GM23338 (cell line): ENCODE results near the gene FHIT. TPM values are rescaled to one million over a fixed set of nuclear protein-coding genes. Genes with fewer than 3 reads are reported as not detected.

Source experiments
- ATAC-seq: fragments of 200-7000 bp; cut with Tn5 transposase; 3 replicates; pipeline ENCODE4 v1.9.1; 2020
- DNase-seq: peaks from one replicate; pipeline ENCODE4 v3.0.0-alpha.2; 2015; ENCODE audit warnings: low spot score
- H2AFZ ChIP-seq: fragments of 200-600 bp; sonication (generic); 2 replicates; pipeline ENCODE4 v1.8.0; 2016; ENCODE audit warnings: antibody characterized with exemption, mild to moderate bottlenecking, moderate library complexity
- H3F3A ChIP-seq: fragments of 200-600 bp; sonication (generic); replicated peaks from 2 replicates; pipeline ENCODE4 v1.8.0; 2017; ENCODE audit warnings: antibody characterized with exemption, mixed run types, low read depth
- H3K27ac ChIP-seq: fragments of 200-600 bp; sonication (generic); 2 replicates; pipeline ENCODE4 v1.6.1; 2016; ENCODE audit warnings: low read depth
- H3K27me3 ChIP-seq: fragments of 200-600 bp; sonication (generic); 2 replicates; pipeline ENCODE4 v1.8.0; 2016; ENCODE audit warnings: mild to moderate bottlenecking, mixed run types, moderate library complexity; ENCODE audit not compliant: insufficient read depth
- H3K36me3 ChIP-seq: fragments of 200-600 bp; sonication (generic); 2 replicates; pipeline ENCODE4 v1.8.0; 2016; ENCODE audit warnings: mild to moderate bottlenecking; ENCODE audit not compliant: insufficient read depth
- H3K4me1 ChIP-seq: fragments of 200-600 bp; sonication (generic); 2 replicates; pipeline ENCODE4 v1.8.0; 2016; ENCODE audit warnings: mild to moderate bottlenecking, moderate library complexity; ENCODE audit not compliant: insufficient read depth
- H3K4me2 ChIP-seq: fragments of 200-600 bp; sonication (generic); 2 replicates; pipeline ENCODE4 v1.7.1; 2017; ENCODE audit warnings: mixed run types
- H3K4me3 ChIP-seq: fragments of 200-600 bp; sonication (generic); 2 replicates; pipeline ENCODE4 v1.6.1; 2016; ENCODE audit warnings: mixed run types
- H3K79me2 ChIP-seq: fragments of 200-600 bp; sonication (generic); replicated peaks from 2 replicates; pipeline ENCODE4 v1.8.0; 2017; ENCODE audit warnings: mild to moderate bottlenecking; ENCODE audit not compliant: insufficient read depth
- H3K9me2 ChIP-seq: fragments of 200-600 bp; sonication (generic); 2 replicates; pipeline ENCODE4 v1.8.0; 2017; ENCODE audit not compliant: insufficient read depth
- H4K20me1 ChIP-seq: fragments of 200-600 bp; sonication (generic); replicated peaks from 2 replicates; pipeline ENCODE4 v1.8.0; 2017; ENCODE audit warnings: mild to moderate bottlenecking; ENCODE audit not compliant: insufficient read depth
- H3K27ac Mint-ChIP-seq: 2 replicates; pipeline ENCODE4 v1.8.0; 2020; ENCODE audit warnings: inconsistent platforms, mild to moderate bottlenecking, moderate library complexity, mixed read lengths
- H3K27me3 Mint-ChIP-seq: 3 replicates; pipeline ENCODE4 v1.8.0; 2022; ENCODE audit warnings: low read depth, mild to moderate bottlenecking, moderate library complexity, mixed read lengths, inconsistent platforms; ENCODE audit not compliant: insufficient read depth, poor library complexity
- H3K36me3 Mint-ChIP-seq: 3 replicates; pipeline ENCODE4 v1.8.0; 2021; ENCODE audit warnings: low read depth, mild to moderate bottlenecking, inconsistent platforms, moderate library complexity, mixed read lengths
- H3K4me1 Mint-ChIP-seq: 3 replicates; pipeline ENCODE4 v1.8.0; 2020; ENCODE audit warnings: mild to moderate bottlenecking, inconsistent platforms, mixed read lengths
- H3K4me3 Mint-ChIP-seq: 3 replicates; pipeline ENCODE4 v1.8.0; 2021; ENCODE audit warnings: moderate library complexity, mild to moderate bottlenecking, inconsistent platforms, mixed read lengths
- H3K9me3 Mint-ChIP-seq: 3 replicates; pipeline ENCODE4 v1.8.0; 2020; ENCODE audit warnings: moderate library complexity, mild to moderate bottlenecking, inconsistent platforms, mixed read lengths
- CREB1 ChIP-seq: fragments of 250-450 bp; sonication (Bioruptor Pico); IDR thresholded peaks from 2 replicates; pipeline ENCODE4 v1.5.0; 2020; ENCODE audit warnings: low read depth, mild to moderate bottlenecking, moderate library complexity
- EZH2phosphoT487 ChIP-seq: fragments of 200-600 bp; sonication (generic); IDR thresholded peaks from one replicate; pipeline ENCODE4 v1.8.1; 2018; ENCODE audit warnings: antibody characterized with exemption; ENCODE audit not compliant: unreplicated experiment
- JUNB ChIP-seq: IDR thresholded peaks from one replicate; pipeline ENCODE4 v1.6.1; 2016; ENCODE audit warnings: antibody characterized with exemption; ENCODE audit not compliant: unreplicated experiment
- POLR2AphosphoS5 ChIP-seq: IDR thresholded peaks from 2 replicates; pipeline ENCODE4 v1.6.1; 2016; ENCODE audit warnings: antibody characterized with exemption, low read depth
- STAT1 ChIP-seq: IDR thresholded peaks from one replicate; pipeline ENCODE4 v1.6.1; 2016; ENCODE audit warnings: antibody characterized with exemption; ENCODE audit not compliant: unreplicated experiment
- ZNF114 ChIP-seq: fragments of 250-450 bp; sonication (Bioruptor Pico); IDR thresholded peaks from 2 replicates; pipeline ENCODE4 v1.5.0; 2020; ENCODE audit warnings: mild to moderate bottlenecking, moderate library complexity
- ZNF462 ChIP-seq: fragments of 250-450 bp; sonication (Bioruptor Pico); IDR thresholded peaks from 2 replicates; pipeline ENCODE4 v1.5.0; 2020; ENCODE audit warnings: mild to moderate bottlenecking, moderate library complexity
- polyA plus RNA-seq: library from polyadenylated mRNA; unstranded; fragments of >200 nt; fragmentation: Nextera tagmentation; extraction: Ambion mirVana; gene quantifications from 2 replicates; pipeline ENCODE4 v1.2.1, GENCODE V29; 2016
- total RNA-seq: library from RNA; depleted of rRNA; stranded (reverse); fragments of >200 nt; shearing (Covaris generic); gene quantifications from 2 replicates; pipeline ENCODE4 v1.2.3, GENCODE V29; 2014

The FHIT gene
- total and polyA plus RNA-seq, 2 experiments from 2014 or later, result 3.0 to 8.3 TPM

GRCh38 chr3:60308808-60309207 is 942.4 kb downstream of the FHIT start:
- no peaks in the 10 kb centered on the region for H3K9me3 Mint-ChIP-seq
- no peak overlapping the region for H3K4me3 Mint-ChIP-seq
- TF ChIP-seq ZNF462, result no peak
- no peak for TF ChIP-seq CREB1 (CRISPR knock-in tag)
- no peak for TF ChIP-seq STAT1
- H3K36me3 Mint-ChIP-seq, result no peaks in the 10 kb centered on the region
- no peak overlapping the region for H3K27ac Mint-ChIP-seq
- H3K4me1 Mint-ChIP-seq, result peaks cover 22% of the 10 kb centered on the region
- no peaks in the 10 kb centered on the region for H3K27me3 Mint-ChIP-seq
- DNase-seq (no peak), ATAC-seq (no peak)
- Histone ChIP-seq H3K4me3 (no peak overlapping the region), H3K79me2 (no peaks in the 10 kb centered on the region), H3K27me3 (no peaks in the 10 kb centered on the region), H3K27ac (no peak overlapping the region), H3K4me1 (peaks cover 10% of the 10 kb centered on the region), H3K4me2 (no peak overlapping the region), H3K36me3 (no peaks in the 10 kb centered on the region), H3K9me2 (no peaks in the 10 kb centered on the region), H3F3A (no peaks in the 10 kb centered on the region), H4K20me1 (no peaks in the 10 kb centered on the region), H2AFZ (no peak overlapping the region)

- Histone ChIP-seq H3K4me2 (no peak overlapping the region), H2AFZ (no peak overlapping the region), H3K79me2 (no peaks in the 10 kb centered on the region), H3F3A (no peaks in the 10 kb centered on the region), H3K27me3 (no peaks in the 10 kb centered on the region), H3K9me2 (no peaks in the 10 kb centered on the region), H3K4me3 (no peak overlapping the region), H3K4me1 (peaks cover 2% of the 10 kb centered on the region; the same call in 1 of the 2 replicates), H3K27ac (no peak overlapping the region), H3K36me3 (no peaks in the 10 kb centered on the region), H4K20me1 (no peaks in the 10 kb centered on the region)
- Mint-ChIP-seq H3K4me1 (peaks cover 11% of the 10 kb centered on the region), H3K9me3 (no peaks in the 10 kb centered on the region), H3K27ac (no peak overlapping the region), H3K4me3 (no peak overlapping the region), H3K27me3 (no peaks in the 10 kb centered on the region), H3K36me3 (no peaks in the 10 kb centered on the region)
- DNase-seq, result no peak
- ATAC-seq, result no peak
- TF ChIP-seq JUNB (no peak), ZNF114 (no peak), ZNF462 (no peak), POLR2AphosphoS5 (no peak), EZH2phosphoT487 (no peak)
These were observed 943.6 kb downstream of the FHIT start for GRCh38 chr3:60307562-60308199.
